K562 (cell line): Measurements from ENCODE around the gene HVCN1. TPM values are rescaled to one million over a fixed set of nuclear protein-coding genes. Genes with fewer than 3 reads are reported as not detected.

Experiments
- ATAC-seq: fragments of 200-7000 bp; cut with Tn5 transposase; 3 replicates; pipeline ENCODE4 v1.9.1; 2020; ENCODE audit warnings: moderate library complexity
- BruUV-seq: library from RNA; stranded (reverse); fragments of 400-500 nt; replicated peaks from 2 replicates; lab custom pipeline; 2021; lab: Mats Ljungman, UMichigan
- CTCF ChIA-PET: fragments of 300-600 bp; formaldehyde crosslinking; extraction: SDS; loops from one replicate; lab custom pipeline; 2021; ENCODE audit warnings: low intra/inter-chr PET ratio; lab: Yijun Ruan, JAX
- POLR2A ChIA-PET: fragments of 300-600, 350-650 bp; sonication (Branson Sonifier 250); formaldehyde crosslinking; extraction: SDS; loops from one replicate; lab custom pipeline; 2021; ENCODE audit warnings: antibody characterized with exemption, inconsistent platforms; lab: Yijun Ruan, JAX
- DNase-seq, 4 experiments: peaks; one replicate each; pipeline versions ENCODE4 v3.0.0 to v3.0.0-alpha.2; 2011 to 2018; ENCODE audit warnings: low spot score in 3 of 4, mixed read lengths in 3 of 4; ENCODE audit errors: extremely low read depth in 1 of 4
- FAIRE-seq: peaks from 2 replicates; lab custom pipeline; 2011; peaks lifted over from hg19 to GRCh38; lab: Jason Lieb, UNC
- H2AFZ ChIP-seq: 2 replicates; pipeline ENCODE4 v1.6.0; 2011; ENCODE audit warnings: low read depth, low read length, control low read depth, inconsistent platforms
- H3K27ac ChIP-seq: fragments of 200-600 bp; 3 replicates; pipeline ENCODE4 v1.8.0; 2011; ENCODE audit warnings: low read depth, mild to moderate bottlenecking, control low read depth, inconsistent platforms, low read length, moderate library complexity, mixed read lengths; ENCODE audit errors: extremely low read depth
- H3K27me3 ChIP-seq, 2 experiments: fragments of 300-600 bp in 1 of 2; 2 replicates in 1 of 2; 3 replicates in 1 of 2; pipeline versions ENCODE4 v1.6.0 to v1.8.0; 2011; ENCODE audit warnings: inconsistent platforms in 2 of 2, low read length in 2 of 2, mild to moderate bottlenecking in 1 of 2, mixed read lengths in 1 of 2, moderate library complexity in 1 of 2; ENCODE audit not compliant: control insufficient read depth in 2 of 2, insufficient read depth in 2 of 2
- H3K36me3 ChIP-seq: fragments of 300-600 bp; 3 replicates; pipeline ENCODE4 v1.8.0; 2011; ENCODE audit warnings: mild to moderate bottlenecking, low read length, inconsistent platforms; ENCODE audit not compliant: control insufficient read depth, insufficient read depth
- H3K4me1 ChIP-seq, 2 experiments: fragments of 200-600 bp in 1 of 2; replicated peaks in 1 of 2; 2 replicates in 1 of 2; 3 replicates in 1 of 2; pipeline versions ENCODE4 v1.5.1 to v1.8.0; 2011; ENCODE audit warnings: inconsistent platforms in 2 of 2, low read length in 2 of 2, mild to moderate bottlenecking in 1 of 2, mixed read lengths in 1 of 2, moderate library complexity in 1 of 2; ENCODE audit not compliant: control insufficient read depth in 2 of 2, insufficient read depth in 2 of 2
- H3K4me2 ChIP-seq: 2 replicates; pipeline ENCODE4 v1.6.1; 2011; ENCODE audit warnings: low read length, control low read depth, inconsistent platforms, mixed read lengths; ENCODE audit not compliant: insufficient read depth
- H3K4me3 ChIP-seq: fragments of 200-600 bp; sonication (generic), shearing (Covaris generic); 2 replicates; pipeline ENCODE4 v1.5.1; 2016; ENCODE audit warnings: control low read depth, inconsistent platforms
- H3K79me2 ChIP-seq: fragments of 200-600 bp; 3 replicates; pipeline ENCODE4 v1.8.0; 2011; ENCODE audit warnings: low read length, inconsistent platforms; ENCODE audit not compliant: control insufficient read depth, insufficient read depth
- H3K9ac ChIP-seq, 2 experiments: 2 replicates each; pipeline versions ENCODE4 v1.6.0 to v1.6.1; 2011; ENCODE audit warnings: low read depth in 2 of 2, low read length in 2 of 2, control low read depth in 1 of 2, inconsistent platforms in 1 of 2, mild to moderate bottlenecking in 1 of 2, mixed read lengths in 1 of 2; ENCODE audit not compliant: insufficient read depth in 1 of 2
- H3K9me1 ChIP-seq: one replicate; pipeline ENCODE4 v1.6.0; 2011; ENCODE audit warnings: inconsistent platforms, mild to moderate bottlenecking, low read length, moderate library complexity; ENCODE audit not compliant: control insufficient read depth, insufficient read depth
- H3K9me3 ChIP-seq: replicated peaks from 2 replicates; pipeline ENCODE4 v1.5.1; 2011; ENCODE audit warnings: low read depth, low read length, inconsistent platforms; ENCODE audit not compliant: control insufficient read depth, insufficient read depth
- H4K20me1 ChIP-seq: replicated peaks from 2 replicates; pipeline ENCODE4 v1.6.1; 2011; ENCODE audit warnings: low read length, inconsistent platforms, mixed read lengths; ENCODE audit not compliant: control insufficient read depth, insufficient read depth
- HSF4 ChIP-seq: fragments of 250-450 bp; sonication (Bioruptor Pico); IDR thresholded peaks from 2 replicates; pipeline ENCODE4 v2.1.2; 2022; ENCODE audit warnings: mild to moderate bottlenecking, moderate library complexity, borderline replicate concordance
- LARP7 ChIP-seq: fragments of 450-650 bp; IDR thresholded peaks from 2 replicates; pipeline ENCODE4 v1.6.1; 2016
- LEF1 ChIP-seq: fragments of 450-650 bp; IDR thresholded peaks from 2 replicates; pipeline ENCODE4 v1.6.1; 2016; ENCODE audit warnings: mild to moderate bottlenecking
- MTA1 ChIP-seq: fragments of 450-650 bp; IDR thresholded peaks from 2 replicates; pipeline ENCODE4 v1.6.1; 2017; ENCODE audit warnings: borderline replicate concordance
- NCOR1 ChIP-seq: fragments of 450-650 bp; IDR thresholded peaks from 2 replicates; pipeline ENCODE4 v1.6.1; 2016; ENCODE audit warnings: mild to moderate bottlenecking, moderate library complexity
- RBM39 ChIP-seq: fragments of 200-400 bp; formaldehyde crosslinking; optimal IDR thresholded peaks from 2 replicates; pipeline ENCODE3; 2018; ENCODE audit warnings: low read depth, low read length
- SMAD4 ChIP-seq: fragments of 250-450 bp; sonication (Bioruptor Pico); conservative IDR thresholded peaks from 2 replicates; pipeline ENCODE4 v1.8.0; 2021; ENCODE audit warnings: inconsistent platforms, mild to moderate bottlenecking, moderate library complexity
- TAF1 ChIP-seq: IDR thresholded peaks from 2 replicates; pipeline ENCODE4 v1.6.1; 2011; ENCODE audit warnings: mild to moderate bottlenecking, low read length, moderate library complexity; ENCODE audit not compliant: insufficient read depth, control insufficient read depth, severe bottlenecking; ENCODE audit errors: extremely low read depth
- ZNF124 ChIP-seq: sonication (generic); formaldehyde crosslinking; IDR thresholded peaks from 2 replicates; pipeline ENCODE4 v1.8.1; 2022; ENCODE audit warnings: missing genetic modification reagents
- WGBS: fragments of 100-300 bp; shearing (Covaris generic); methylation state at CpG from one replicate; pipeline ENCODE4 v1.1.6; 2016; ENCODE audit warnings: low coverage, mixed read lengths; ENCODE audit not compliant: insufficient coverage; ENCODE audit errors: missing lambda C conversion rate; 5-methylcytosine and 5-hydroxymethylcytosine counted together
- in situ Hi-C: fragments of 300-500 bp; cut with MboI; formaldehyde crosslinking; loops from 4 replicates; pipeline ENCODE4 v1.15.0; 2018; ENCODE audit warnings: inconsistent platforms, mixed read lengths
- intact Hi-C: fragments of 100-400 bp; cut with micrococcal nuclease; formaldehyde crosslinking; loops from 2 replicates; pipeline ENCODE4 v1.14.2; 2022
- polyA plus RNA-seq, 8 experiments: library from polyadenylated mRNA; depleted of rRNA in 4 of 8; stranded (reverse) in 5 of 8; unstranded in 3 of 8; fragments of >200 nt; fragmentation: Nextera tagmentation in 2 of 8; fragmentation: Illumina TruSeq in 1 of 8; extraction: Ambion mirVana in 2 of 8; extraction: Trizol in 1 of 8; gene quantifications; 2 replicates each; pipeline versions ENCODE4 v1.2.1 to v1.2.3, GENCODE V29; 2011 to 2014; ENCODE audit warnings: inconsistent platforms in 1 of 8, missing spikeins in 1 of 8
- total RNA-seq, 7 experiments: library from RNA; depleted of rRNA in 6 of 7; stranded (reverse); fragments of >200 nt in 6 of 7; fragmentation: Illumina TruSeq in 2 of 7; extraction: Trizol in 2 of 7; gene quantifications; 2 replicates each; pipeline versions ENCODE4 v1.2.1 to v1.2.3, GENCODE V29; 2011 to 2021; ENCODE audit warnings: low replicate concordance in 1 of 7
- TF ChIP-seq, protein P1 (sequence below): IDR thresholded peaks from 2 replicates; pipeline ENCODE4 v1.6.1; 2016; ENCODE audit warnings: missing genetic modification characterization, missing compliant biosample characterization

Gene HVCN1
- total and polyA plus RNA-seq, 9 of the 15 experiments (the other 6 are each of a cell fraction or from before 2014, with no cell fraction given) = 0.21 to 1.4 (median 0.74) TPM

DNA sequence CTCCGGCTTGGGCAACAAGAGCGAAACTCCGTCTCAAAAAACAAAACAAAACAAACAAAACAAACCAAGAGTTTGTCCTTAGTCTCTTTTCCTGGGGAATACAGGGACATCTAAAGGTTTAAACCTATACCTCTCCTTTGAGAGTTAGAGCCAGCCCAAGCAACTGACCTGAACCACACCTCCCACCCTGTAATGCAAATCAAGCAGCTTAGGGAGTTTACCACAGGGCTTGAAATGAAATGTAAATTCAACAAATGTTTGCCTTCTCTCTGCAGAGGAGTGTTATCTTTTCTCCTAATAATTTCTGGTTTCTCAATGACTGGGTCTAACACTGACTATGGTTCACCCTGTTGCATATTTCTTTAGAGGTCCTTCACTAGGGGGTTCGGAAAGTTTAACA, 37.1 kb upstream of the HVCN1 start:
- no peaks in the 10 kb centered on the region for H3K27me3 ChIP-seq
- no peak overlapping the region for H3K4me3 ChIP-seq
- H3K27ac ChIP-seq = no peak overlapping the region
- no peak overlapping the region for H3K9ac ChIP-seq
- BruUV-seq = no TSS peak
- DNase-seq (no peak), FAIRE-seq (no peak), ATAC-seq (no peak)
- H3K9me1 ChIP-seq = no peaks in the 10 kb centered on the region
- WGBS = 98% methylated on average over 4 of the region's 4 CpGs
- peaks cover 3% of the 10 kb centered on the region; the same call in 1 of the 2 replicates for H4K20me1 ChIP-seq
- TF ChIP-seq SMAD4 (CRISPR knock-in tag) = no peak
- TF ChIP-seq LEF1 = no peak
- TF ChIP-seq NCOR1 = no peak
- no peak for TF ChIP-seq ZNF124 (CRISPR knock-in tag)
- no peak for TF ChIP-seq MTA1
- TF ChIP-seq HSF4 (CRISPR knock-in tag) = no peak
- TF ChIP-seq, protein P1, sequence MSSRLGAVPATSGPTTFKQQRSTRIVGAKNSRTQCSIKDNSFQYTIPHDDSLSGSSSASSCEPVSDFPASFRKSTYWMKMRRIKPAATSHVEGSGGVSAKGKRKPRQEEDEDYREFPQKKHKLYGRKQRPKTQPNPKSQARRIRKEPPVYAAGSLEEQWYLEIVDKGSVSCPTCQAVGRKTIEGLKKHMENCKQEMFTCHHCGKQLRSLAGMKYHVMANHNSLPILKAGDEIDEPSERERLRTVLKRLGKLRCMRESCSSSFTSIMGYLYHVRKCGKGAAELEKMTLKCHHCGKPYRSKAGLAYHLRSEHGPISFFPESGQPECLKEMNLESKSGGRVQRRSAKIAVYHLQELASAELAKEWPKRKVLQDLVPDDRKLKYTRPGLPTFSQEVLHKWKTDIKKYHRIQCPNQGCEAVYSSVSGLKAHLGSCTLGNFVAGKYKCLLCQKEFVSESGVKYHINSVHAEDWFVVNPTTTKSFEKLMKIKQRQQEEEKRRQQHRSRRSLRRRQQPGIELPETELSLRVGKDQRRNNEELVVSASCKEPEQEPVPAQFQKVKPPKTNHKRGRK = no peak
- no peak for TF ChIP-seq LARP7
- no peak for TF ChIP-seq TAF1
- no peak for TF ChIP-seq RBM39
- H3K79me2 ChIP-seq = peaks cover 57% of the 10 kb centered on the region
- intact Hi-C loops = no loop called here
- H3K36me3 ChIP-seq = peaks cover 97% of the 10 kb centered on the region
- no peaks in the 10 kb centered on the region for H3K4me1 ChIP-seq
- CTCF ChIA-PET = no interaction called here
- no peak overlapping the region for H2AFZ ChIP-seq
- H3K9me3 ChIP-seq = no peaks in the 10 kb centered on the region
- POLR2A ChIA-PET = interaction anchor here (0.9 kb wide), 1 partner anchor 148 kb away, joined by 3 read pairs; no protein-coding TSS in a partner anchor
- in situ Hi-C loops = no loop called here
- H3K4me2 ChIP-seq = no peak overlapping the region
